Prostate gland (tissue), 2 donors: ENCODE results near the gene PER1. TPM values are rescaled to one million over a fixed set of nuclear protein-coding genes. Genes with fewer than 3 reads are reported as not detected.
"Not testable (repeated sequence)": the region's sequence is repeated elsewhere in the genome, so short reads cannot be mapped to it uniquely, and the experiment has no call there.

Source experiments
- DNase-seq: peaks from one replicate; pipeline ENCODE4 v3.0.0-alpha.2; 2019; ENCODE audit warnings: low spot score
- H3K27ac ChIP-seq, 2 donors: fragments of 200-600 bp; sonication (generic); 2 replicates each; pipeline ENCODE4 v1.5.1; 2017 to 2019
- H3K27me3 ChIP-seq: fragments of 200-600 bp; sonication (generic); replicated peaks from 2 replicates; pipeline ENCODE4 v1.5.1; 2019; ENCODE audit not compliant: insufficient read depth
- H3K36me3 ChIP-seq, 2 donors: fragments of 200-600 bp; sonication (generic); 1 replicate in 1 of 2; 2 replicates in 1 of 2; pipeline versions ENCODE4 v1.5.1 to v1.8.1; 2017 to 2019
- H3K4me1 ChIP-seq: fragments of 200-600 bp; sonication (generic); replicated peaks from 2 replicates; pipeline ENCODE4 v1.5.1; 2019
- H3K4me3 ChIP-seq, 2 donors: fragments of 200-600 bp; sonication (generic); 2 replicates each; pipeline ENCODE4 v1.5.1; 2017 to 2019
- H3K9me3 ChIP-seq: fragments of 200-600 bp; sonication (generic); 2 replicates; pipeline ENCODE4 v1.5.1; 2017
- POLR2A ChIP-seq: fragments of 450-650 bp; IDR thresholded peaks from one replicate; pipeline ENCODE4 v1.6.1; 2016; ENCODE audit warnings: antibody characterized with exemption, mild to moderate bottlenecking
- POLR2AphosphoS5 ChIP-seq: sonication (generic); formaldehyde crosslinking; IDR thresholded peaks from one replicate; pipeline ENCODE4 v1.6.1; 2017; ENCODE audit warnings: antibody characterized with exemption
- WGBS: methylation state at CpG from one replicate; pipeline ENCODE4 v1.1.5; 2018; 5-methylcytosine and 5-hydroxymethylcytosine counted together
- intact Hi-C: fragments of 100-400 bp; cut with DNase I; formaldehyde crosslinking; loops from one replicate; pipeline ENCODE4 v1.14.2; 2022
- total RNA-seq, 2 donors: library from RNA; depleted of rRNA; stranded (reverse); fragments of >200 nt; gene quantifications; one replicate each; pipeline ENCODE4 v1.1.0, GENCODE V29; 2016
- TF ChIP-seq, protein P1 (sequence below), 4 experiments: fragments of 200-600 bp in 2 of 4; fragments of 450-650 bp in 2 of 4; sonication (generic) in 2 of 4; IDR thresholded peaks; 1 replicate in 3 of 4; 2 replicates in 1 of 4; pipeline ENCODE4 v1.5.1; 2016 to 2019; ENCODE audit warnings: antibody characterized with exemption in 4 of 4, mild to moderate bottlenecking in 2 of 4, moderate library complexity in 2 of 4

Gene PER1
- total RNA-seq, 2 donors from 2014 or later, result 119 to 142 TPM

DNA sequence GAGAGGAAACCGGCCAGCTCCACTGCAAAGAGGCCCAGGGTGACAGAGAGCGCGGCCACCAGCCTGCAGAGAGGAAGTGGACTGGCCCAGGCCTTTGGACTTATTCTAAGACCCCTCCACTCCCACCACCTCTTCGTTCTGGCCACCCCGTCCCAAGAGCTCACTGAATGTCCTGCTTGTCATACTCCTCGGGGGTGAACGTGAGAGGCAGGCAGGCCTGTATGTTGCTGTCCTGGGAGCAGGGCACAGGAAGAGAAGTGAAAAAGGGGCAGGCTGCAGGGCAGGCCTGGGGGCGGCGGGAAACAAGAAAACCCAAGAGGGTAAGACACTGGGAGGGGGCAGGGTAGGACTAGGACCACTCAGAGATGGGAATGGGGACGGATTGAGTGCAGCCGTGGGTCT, 23.6 kb upstream of the PER1 start:
- no peaks in the 10 kb centered on the region for H3K36me3 ChIP-seq
- intact Hi-C loops, result no loop called here

DNA sequence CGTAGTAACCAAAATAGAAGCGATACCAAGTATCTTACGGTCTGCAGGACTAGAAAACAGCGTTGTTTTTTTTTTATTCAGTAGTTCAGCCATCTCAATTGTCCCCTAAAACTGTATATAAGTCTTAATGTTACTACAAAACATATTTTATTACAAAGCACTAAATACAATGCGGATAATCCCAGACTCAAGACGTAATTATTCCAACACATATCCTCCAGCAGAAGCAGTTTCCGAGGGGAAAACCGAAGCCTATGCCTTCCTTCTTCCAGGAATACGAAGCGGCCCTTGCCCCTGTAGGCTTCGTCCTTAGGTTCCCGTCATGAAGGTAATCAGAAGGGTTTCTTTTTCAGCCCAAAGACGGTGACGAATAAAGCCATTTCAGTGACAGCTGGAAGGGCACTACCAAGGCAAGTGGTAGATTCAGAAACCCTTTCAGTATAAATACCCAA, 21.7 kb upstream of the PER1 start:
- intact Hi-C loops, result no loop called here

More for the DNA sequence above, 23.6 kb upstream of the PER1 start:
- H3K27ac ChIP-seq, result peak overlapping the region; percentile 81 to 95
- TF ChIP-seq, protein P1, sequence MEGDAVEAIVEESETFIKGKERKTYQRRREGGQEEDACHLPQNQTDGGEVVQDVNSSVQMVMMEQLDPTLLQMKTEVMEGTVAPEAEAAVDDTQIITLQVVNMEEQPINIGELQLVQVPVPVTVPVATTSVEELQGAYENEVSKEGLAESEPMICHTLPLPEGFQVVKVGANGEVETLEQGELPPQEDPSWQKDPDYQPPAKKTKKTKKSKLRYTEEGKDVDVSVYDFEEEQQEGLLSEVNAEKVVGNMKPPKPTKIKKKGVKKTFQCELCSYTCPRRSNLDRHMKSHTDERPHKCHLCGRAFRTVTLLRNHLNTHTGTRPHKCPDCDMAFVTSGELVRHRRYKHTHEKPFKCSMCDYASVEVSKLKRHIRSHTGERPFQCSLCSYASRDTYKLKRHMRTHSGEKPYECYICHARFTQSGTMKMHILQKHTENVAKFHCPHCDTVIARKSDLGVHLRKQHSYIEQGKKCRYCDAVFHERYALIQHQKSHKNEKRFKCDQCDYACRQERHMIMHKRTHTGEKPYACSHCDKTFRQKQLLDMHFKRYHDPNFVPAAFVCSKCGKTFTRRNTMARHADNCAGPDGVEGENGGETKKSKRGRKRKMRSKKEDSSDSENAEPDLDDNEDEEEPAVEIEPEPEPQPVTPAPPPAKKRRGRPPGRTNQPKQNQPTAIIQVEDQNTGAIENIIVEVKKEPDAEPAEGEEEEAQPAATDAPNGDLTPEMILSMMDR (IDR thresholded peaks at IDR 0.05), result no peak
- TF ChIP-seq POLR2AphosphoS5 (no peak), POLR2A (no peak)
- no peaks in the 10 kb centered on the region for H3K9me3 ChIP-seq
- H3K4me3 ChIP-seq, result peak overlapping the region; percentile 50 to 51
- no peak for DNase-seq
- no peaks in the 10 kb centered on the region for H3K27me3 ChIP-seq
- WGBS, result 14% methylated on average over 11 of the region's 11 CpGs
- H3K4me1 ChIP-seq, result peaks cover 6% of the 10 kb centered on the region

DNA sequence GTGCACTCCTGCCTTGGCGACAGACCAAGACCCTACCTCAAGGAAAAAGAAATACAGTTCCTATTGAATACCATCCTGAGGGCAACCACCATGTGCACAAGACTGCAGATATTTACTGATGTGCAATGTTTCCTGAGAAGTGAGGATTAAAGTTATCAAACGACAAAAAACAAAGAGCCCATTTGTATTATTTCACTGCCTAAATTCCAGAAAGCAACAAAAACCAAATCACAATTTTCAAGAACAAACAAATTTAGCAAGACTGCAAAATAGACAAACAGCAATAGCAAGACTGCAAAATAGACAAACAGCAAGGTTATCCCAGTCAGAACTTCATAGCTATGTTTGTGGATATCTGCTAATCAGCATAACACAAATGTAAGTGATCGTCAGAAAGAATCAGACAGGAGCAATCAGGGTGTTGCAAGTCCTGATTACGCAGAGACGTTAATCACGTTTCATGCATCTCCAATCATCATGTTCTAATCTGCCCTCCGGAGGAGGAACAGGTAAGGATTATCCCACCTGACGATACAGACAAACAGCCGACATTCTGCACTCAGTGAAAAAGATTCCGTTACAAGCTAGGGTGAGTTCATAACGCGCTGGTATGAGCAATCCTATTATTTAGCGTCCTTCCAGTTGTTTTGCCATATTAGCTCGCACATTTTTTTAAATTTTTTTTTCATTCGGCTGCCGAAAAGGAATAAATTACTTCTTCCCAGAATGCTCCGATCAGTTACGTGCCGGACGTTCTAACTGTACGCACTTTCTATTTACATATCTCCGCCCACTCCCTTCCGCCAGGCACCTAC, 21.1 kb upstream of the PER1 start:
- Histone ChIP-seq H3K9me3 (no peaks in the 10 kb centered on the region), H3K36me3 (no peaks in the 10 kb centered on the region), H3K4me1 (peaks cover 6% of the 10 kb centered on the region), H3K27ac (peak overlapping the region; percentile 93 to 95), H3K4me3 (peak overlapping the region; percentile 28 to 38), H3K27me3 (no peaks in the 10 kb centered on the region)
- WGBS, result under 1% methylated on average over 23 of the region's 23 CpGs
- intact Hi-C loops, result no loop called here
- DNase-seq, result peak; percentile 88
- TF ChIP-seq POLR2AphosphoS5 (peak; percentile 100), POLR2A (peak; percentile 99)
- TF ChIP-seq, protein P1 (IDR thresholded peaks at IDR 0.05), result no peak

More for the DNA sequence above, 21.7 kb upstream of the PER1 start:
- 6% methylated on average over 14 of the region's 14 CpGs for WGBS
- no peaks in the 10 kb centered on the region for H3K9me3 ChIP-seq
- peak overlapping the region; percentile 93 to 95 for H3K27ac ChIP-seq
- TF ChIP-seq POLR2AphosphoS5, result no peak
- no peak for TF ChIP-seq POLR2A
- TF ChIP-seq, protein P1 (IDR thresholded peaks at IDR 0.05), result no peak
- no peak for DNase-seq
- peaks cover 6% of the 10 kb centered on the region for H3K4me1 ChIP-seq
- peak overlapping the region; percentile 28 to 38 for H3K4me3 ChIP-seq
- no peaks in the 10 kb centered on the region for H3K36me3 ChIP-seq
- no peaks in the 10 kb centered on the region for H3K27me3 ChIP-seq

DNA sequence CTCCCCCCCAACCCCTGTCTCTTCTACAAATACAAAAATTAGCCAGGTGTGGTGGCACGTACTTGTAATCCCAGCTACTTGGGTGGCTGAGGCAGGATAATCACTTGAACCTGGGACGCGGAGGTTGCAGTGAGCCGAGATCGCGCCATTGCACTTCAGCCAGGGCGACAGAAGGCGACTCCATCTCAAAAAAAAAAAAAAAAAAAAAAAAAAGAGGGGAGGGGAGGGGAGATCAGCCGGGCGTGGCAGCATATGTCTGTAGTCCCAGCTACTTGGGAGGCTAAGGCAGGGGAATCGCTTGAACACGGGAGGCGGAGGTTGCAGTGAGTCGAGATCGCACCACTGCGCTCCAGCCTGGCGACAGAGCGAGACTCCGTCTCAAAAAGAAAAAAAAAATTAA, 18.0 kb upstream of the PER1 start:
- DNase-seq, H3K27me3 ChIP-seq, H3K4me1 ChIP-seq, H3K36me3 ChIP-seq, H3K27ac ChIP-seq, H3K4me3 ChIP-seq, H3K9me3 ChIP-seq, intact Hi-C loops: not testable (repeated sequence)
- 89% methylated on average over 19 of the region's 19 CpGs for WGBS

DNA sequence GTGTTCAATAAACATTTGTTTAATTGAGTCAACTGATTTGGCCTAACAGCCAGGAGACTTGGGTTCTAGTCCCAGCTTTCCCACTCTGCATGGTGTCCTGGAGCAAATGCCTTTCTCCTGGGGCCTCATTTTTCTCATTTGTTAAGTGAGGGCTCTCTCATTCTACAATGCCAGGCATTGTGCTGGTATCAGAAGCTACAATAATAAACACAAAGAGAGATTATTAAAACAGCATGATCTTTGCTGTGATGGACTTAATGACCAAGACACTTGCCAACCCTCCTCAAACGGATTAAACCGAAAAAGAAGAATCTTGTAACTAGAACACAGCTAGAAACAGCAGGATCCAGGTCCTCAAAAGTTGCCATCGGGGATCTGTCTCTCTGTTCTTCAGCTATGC, 15.3 kb upstream of the PER1 start:
- H3K27ac ChIP-seq, result no peak overlapping the region
- no peaks in the 10 kb centered on the region for H3K36me3 ChIP-seq
- H3K27me3 ChIP-seq, result no peaks in the 10 kb centered on the region
- H3K4me1 ChIP-seq, result peaks cover 3% of the 10 kb centered on the region
- H3K4me3 ChIP-seq, result no peak overlapping the region
- no peaks in the 10 kb centered on the region for H3K9me3 ChIP-seq
- WGBS, result 78% methylated on average over 3 of the region's 3 CpGs
- DNase-seq, result no peak
- intact Hi-C loops, result no loop called here
- TF ChIP-seq POLR2AphosphoS5 (no peak), POLR2A (no peak)
- TF ChIP-seq, protein P1 (IDR thresholded peaks at IDR 0.05), result no peak
